GM19328 (cell line): ENCODE results near the gene ADK.
"Not testable (repeated sequence)": the region's sequence is repeated elsewhere in the genome, so short reads cannot be mapped to it uniquely, and the experiment has no call there.

Experiments
- ATAC-seq: cut with Tn5 transposase; IDR thresholded peaks from one replicate; pipeline ENCODE4 v1.9.1; 2021; ENCODE audit warnings: mild to moderate bottlenecking, moderate library complexity; ENCODE audit not compliant: unreplicated experiment

Gene ADK

DNA sequence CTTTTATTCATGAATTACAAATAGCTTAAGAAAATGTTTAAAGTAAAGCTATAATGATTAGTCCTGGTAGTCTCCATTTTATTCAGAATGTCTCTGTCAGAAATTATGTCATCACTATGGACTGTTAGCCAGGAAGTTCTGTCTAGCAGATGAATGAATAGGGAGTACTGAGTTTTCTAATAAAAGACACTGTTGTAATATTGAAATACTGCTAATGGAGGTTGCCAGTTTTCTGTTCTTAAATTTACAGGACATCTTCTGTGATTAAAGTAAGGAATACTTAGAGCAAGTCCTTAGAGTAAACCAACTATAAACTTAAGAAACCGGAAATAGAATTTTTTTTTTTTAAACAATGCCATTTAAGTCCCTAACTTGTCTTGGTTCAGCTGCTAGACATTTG lies 309.8 kb downstream of the ADK start:
- ATAC-seq = no peak

- no peak for ATAC-seq
These were observed 323.1 kb downstream of the ADK start for GRCh38 chr10:74474022-74474713.

DNA sequence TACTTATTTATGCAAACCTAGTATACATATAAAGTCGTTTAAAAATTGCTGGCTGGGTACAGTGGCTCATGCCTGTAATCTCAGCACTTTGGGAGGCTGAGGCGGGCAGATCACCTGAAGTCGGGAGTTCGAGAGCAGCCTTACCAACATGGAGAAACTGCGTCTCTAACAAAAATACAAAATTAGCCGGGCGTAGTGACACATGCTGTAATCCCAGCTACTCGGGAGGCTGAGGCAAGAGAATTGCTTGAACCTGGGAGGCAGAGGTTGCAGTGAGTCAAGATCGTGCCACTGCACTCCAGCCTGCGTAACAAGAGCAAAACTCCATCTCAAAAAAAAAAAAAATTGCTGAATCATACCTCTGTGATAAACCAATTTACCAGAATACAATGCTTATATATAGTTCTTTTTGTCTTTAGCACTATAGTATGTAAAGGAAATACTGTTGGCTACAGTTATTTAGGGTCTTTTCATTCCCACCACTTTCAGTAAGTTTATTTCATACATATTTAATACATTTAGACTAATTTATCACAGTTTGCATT lies 325.2 kb downstream of the ADK start:
- not testable (repeated sequence) for ATAC-seq

DNA sequence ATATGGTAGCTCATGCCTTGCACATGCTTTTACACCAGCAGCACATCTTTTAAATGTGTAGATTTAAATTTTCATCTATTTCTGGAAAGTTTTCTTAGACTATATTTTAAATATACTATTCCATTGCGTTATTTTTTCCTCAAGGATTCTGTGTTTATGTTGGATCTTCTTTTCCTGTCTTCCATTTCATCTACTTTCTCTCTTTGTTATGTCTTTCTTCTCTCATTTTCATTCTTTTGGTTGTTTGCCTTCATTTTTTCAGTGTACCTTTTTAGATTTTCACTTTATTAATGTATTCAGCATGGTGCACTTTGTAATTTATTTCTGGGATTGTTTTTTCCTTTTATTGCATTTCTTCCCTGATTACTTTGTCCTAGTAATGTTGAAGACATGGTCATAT lies 329.8 kb downstream of the ADK start:
- ATAC-seq = no peak

GRCh38 chr10:74483356-74483755 lies 332.3 kb downstream of the ADK start:
- ATAC-seq = no peak

GRCh38 chr10:74485283-74485682 lies 334.3 kb downstream of the ADK start:
- ATAC-seq = no peak

- no peak for ATAC-seq
These were observed 335.6 kb downstream of the ADK start for GRCh38 chr10:74486659-74487058.

DNA sequence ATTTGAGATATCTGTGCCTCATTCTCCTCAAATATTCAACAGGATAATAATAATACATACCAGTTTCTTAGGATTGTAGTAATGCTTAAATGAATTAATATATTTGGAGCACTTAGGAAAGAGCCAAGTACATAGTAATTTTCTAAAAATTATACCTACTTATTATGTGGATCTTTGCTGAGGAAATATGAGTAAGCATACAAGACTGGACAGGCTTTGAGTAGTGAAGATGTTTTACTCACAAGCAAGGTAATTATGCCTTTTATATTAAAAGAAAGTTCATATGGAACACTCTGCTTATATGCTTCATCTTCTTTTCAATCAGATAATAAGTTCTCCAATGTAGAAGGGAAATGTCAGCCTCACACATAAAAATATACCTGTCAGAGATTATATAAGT lies 337.9 kb downstream of the ADK start:
- no peak for ATAC-seq

GRCh38 chr10:74490551-74490950 lies 339.5 kb downstream of the ADK start:
- ATAC-seq = no peak

DNA sequence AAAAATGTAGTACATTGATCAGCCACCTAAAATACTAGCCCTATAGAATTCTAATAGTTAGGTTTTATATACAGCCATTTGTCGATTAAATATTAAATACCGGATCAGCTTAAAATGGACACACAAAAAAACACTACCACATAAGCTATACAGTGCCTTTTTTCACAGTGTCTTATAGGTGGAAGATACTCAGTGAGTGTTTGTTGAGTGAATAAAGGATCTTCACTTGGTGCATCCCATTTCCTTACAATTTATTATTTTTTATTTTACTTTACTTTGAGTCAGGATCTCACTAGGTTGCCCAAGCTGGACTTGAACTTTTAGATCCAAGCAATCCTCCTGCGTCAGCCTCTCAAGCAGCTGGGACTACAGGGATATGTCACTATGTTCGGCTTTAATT lies 340.0 kb downstream of the ADK start:
- ATAC-seq = no peak

DNA sequence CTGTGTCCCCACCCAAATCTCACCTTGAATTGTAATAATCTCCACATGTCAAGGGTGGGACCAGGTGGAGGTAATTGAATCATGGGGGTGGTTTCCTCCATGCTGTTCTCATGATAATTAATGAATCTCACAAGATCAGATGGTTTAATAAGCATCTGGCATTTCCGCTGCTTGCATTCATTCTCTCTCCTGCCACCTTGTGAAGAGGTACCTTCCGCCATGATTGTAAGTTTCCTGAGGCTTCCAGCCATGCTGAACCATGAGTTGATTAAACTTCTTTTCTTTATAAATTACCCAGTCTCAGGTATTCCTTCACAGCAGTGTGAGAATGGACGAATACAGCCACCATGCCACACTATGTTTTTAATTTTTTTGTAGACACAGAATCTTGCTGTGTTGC lies 345.3 kb downstream of the ADK start:
- ATAC-seq = not testable (repeated sequence)

DNA sequence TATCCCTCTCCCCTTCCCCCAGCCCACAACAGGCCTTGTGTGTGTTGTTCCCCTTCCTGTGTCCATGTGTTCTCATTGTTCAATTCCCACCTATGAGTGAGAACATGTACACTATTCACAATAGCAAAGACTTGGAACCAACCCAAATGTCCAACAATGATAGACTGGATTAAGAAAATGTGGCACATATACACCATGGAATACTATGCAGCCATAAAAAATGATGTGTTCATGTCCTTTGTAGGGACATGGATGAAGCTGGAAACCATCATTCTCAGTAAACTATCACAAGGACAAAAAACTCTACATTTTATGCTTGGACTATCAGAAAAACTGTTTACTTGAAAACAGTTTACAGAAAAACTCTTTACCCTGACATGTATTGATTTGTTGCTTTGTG lies 347.6 kb downstream of the ADK start:
- ATAC-seq = not testable (repeated sequence)

GRCh38 chr10:74500026-74500704 lies 349.1 kb downstream of the ADK start:
- ATAC-seq = no peak

DNA sequence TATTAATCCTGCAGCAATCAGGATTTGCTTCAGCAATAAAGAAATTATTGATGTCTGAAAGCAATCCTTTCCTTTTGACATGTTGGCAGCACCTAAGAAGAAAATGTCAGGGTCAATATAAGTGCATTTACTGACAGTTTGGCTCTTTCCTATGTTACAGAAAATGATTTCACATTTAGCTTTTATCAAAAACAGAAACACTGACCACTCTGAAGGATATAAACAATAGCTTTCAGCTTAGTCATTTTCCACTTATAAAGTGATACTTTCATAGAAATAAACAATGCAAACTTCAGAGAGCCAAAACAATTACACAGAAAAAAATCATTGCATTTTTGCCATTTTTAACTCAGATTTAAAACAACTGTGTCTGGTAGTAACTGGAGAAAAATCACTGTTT lies 349.8 kb downstream of the ADK start:
- no peak for ATAC-seq

GRCh38 chr10:74502963-74503608 lies 352.1 kb downstream of the ADK start:
- no peak for ATAC-seq

DNA sequence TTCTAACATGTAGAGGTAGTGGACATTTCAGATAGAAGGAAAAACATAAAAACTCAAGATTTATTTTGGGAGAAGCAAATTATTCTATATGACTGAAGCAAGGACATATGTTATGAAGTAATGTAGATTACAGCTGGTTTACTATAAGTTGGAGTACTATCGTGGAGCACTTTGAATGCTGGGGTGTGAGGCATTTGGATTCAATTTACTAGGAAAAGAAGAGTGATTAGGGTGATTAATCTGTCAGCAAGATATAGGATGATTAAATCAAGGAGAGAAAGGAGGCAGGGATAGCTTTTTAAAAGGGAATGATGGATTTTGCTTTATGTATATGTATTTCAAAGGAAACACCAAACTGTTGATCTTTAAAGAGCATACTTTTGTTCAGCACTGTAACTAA lies 356.9 kb downstream of the ADK start:
- no peak for ATAC-seq

GRCh38 chr10:74510594-74510993 lies 359.6 kb downstream of the ADK start:
- ATAC-seq = no peak

- no peak for ATAC-seq
These were observed 360.0 kb downstream of the ADK start for GRCh38 chr10:74511051-74511450.

- no peak for ATAC-seq
These were observed 363.3 kb downstream of the ADK start for GRCh38 chr10:74514322-74514721.

- no peak for ATAC-seq
These were observed 367.0 kb downstream of the ADK start for GRCh38 chr10:74518061-74518460.

DNA sequence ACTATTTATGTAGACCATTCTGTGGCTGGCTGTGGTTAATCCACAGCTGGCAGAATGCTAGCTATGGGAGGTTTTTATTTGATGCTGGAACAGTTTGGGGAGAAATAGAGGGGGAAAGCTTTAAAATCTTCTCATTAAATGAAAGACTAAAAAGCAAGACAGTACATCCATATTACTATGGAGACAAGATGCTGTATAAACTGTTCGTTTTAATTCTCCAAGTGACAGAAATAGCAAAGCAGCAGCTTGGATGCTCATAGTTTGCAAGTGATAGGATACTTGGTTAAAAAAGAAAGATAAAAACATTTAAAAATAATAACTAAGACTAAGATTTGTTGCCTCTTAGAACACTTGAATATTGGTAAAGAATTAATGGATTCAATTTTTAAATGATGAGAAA lies 370.5 kb downstream of the ADK start:
- no peak for ATAC-seq

- ATAC-seq = no peak
These were observed 372.2 kb downstream of the ADK start for GRCh38 chr10:74523199-74523598.
